HCT116 (cell line): ENCODE data around the gene C2orf74. TPM values are rescaled to one million over a fixed set of nuclear protein-coding genes. Genes with fewer than 3 reads are reported as not detected.

Experiments used
- ATAC-seq: fragments of 200-7000 bp; cut with Tn5 transposase; 2 replicates; pipeline ENCODE4 v1.9.1; 2020; ENCODE audit warnings: mild to moderate bottlenecking, moderate library complexity
- BruUV-seq: library from RNA; stranded (reverse); fragments of 400-500 nt; replicated peaks from 2 replicates; lab custom pipeline; 2021; lab: Mats Ljungman, UMichigan
- CTCF ChIA-PET: fragments of 300-600 bp; sonication (Branson Sonifier 250); formaldehyde crosslinking; loops from one replicate; lab custom pipeline; 2021; ENCODE audit warnings: antibody characterized with exemption; lab: Charles Lee
- POLR2A ChIA-PET: fragments of 300-600, 350-600 bp; sonication (Branson Sonifier 250); formaldehyde crosslinking; loops from one replicate; lab custom pipeline; 2021; ENCODE audit warnings: antibody characterized with exemption; lab: Charles Lee
- RAD21 ChIA-PET, 2 experiments: fragments of 300-600 bp; sonication (Branson Sonifier 250); formaldehyde crosslinking; loops; one replicate each; lab custom pipeline; 2023; ENCODE audit warnings: low total read pairs in 2 of 2; ENCODE audit not compliant: uncharacterized antibody in 2 of 2, unreplicated experiment in 2 of 2, low non-redundant PET in 1 of 2; lab: Charles Lee
- DNase-seq: peaks from one replicate; pipeline ENCODE4 v3.0.0-alpha.2; 2010; ENCODE audit warnings: low read depth, low spot score
- H2AFZ ChIP-seq: fragments of 200-600 bp; shearing (Covaris generic), sonication (generic); 2 replicates; pipeline ENCODE4 v1.6.1; 2017; ENCODE audit warnings: low read depth, mixed run types, mixed read lengths, antibody characterized with exemption, low read length; ENCODE audit not compliant: poor library complexity, severe bottlenecking
- H3K27ac ChIP-seq: 2 replicates; pipeline ENCODE4 v1.5.1; 2012; ENCODE audit warnings: low read depth, low read length
- H3K27me3 ChIP-seq: fragments of 200-600 bp; sonication (generic); 2 replicates; pipeline ENCODE4 v1.6.1; 2016; ENCODE audit warnings: mixed run types, low read length, mixed read lengths; ENCODE audit not compliant: insufficient read depth
- H3K36me3 ChIP-seq, 2 experiments: fragments of 200-500 bp in 1 of 2; fragments of 200-600 bp in 1 of 2; sonication (Bioruptor generic) in 1 of 2; sonication (generic) in 1 of 2; 2 replicates each; pipeline versions ENCODE4 v1.5.1 to v1.6.1; 2014 to 2016; ENCODE audit warnings: low read length in 2 of 2, inconsistent platforms in 1 of 2, mixed read lengths in 1 of 2, mixed run types in 1 of 2; ENCODE audit not compliant: insufficient read depth in 2 of 2, control insufficient read depth in 1 of 2
- H3K4me1 ChIP-seq, 2 experiments: fragments of 200-600 bp in 1 of 2; sonication (generic) in 1 of 2; 2 replicates each; pipeline versions ENCODE4 v1.5.1 to v1.6.1; 2012 to 2017; ENCODE audit warnings: low read length in 2 of 2, inconsistent platforms in 1 of 2, mild to moderate bottlenecking in 1 of 2, mixed read lengths in 1 of 2, mixed run types in 1 of 2, moderate library complexity in 1 of 2; ENCODE audit not compliant: insufficient read depth in 2 of 2, control insufficient read depth in 1 of 2
- H3K4me2 ChIP-seq: fragments of 200-600 bp; sonication (generic); 2 replicates; pipeline ENCODE4 v1.6.1; 2017; ENCODE audit warnings: mixed run types, low read length, mixed read lengths
- H3K4me3 ChIP-seq, 2 experiments: fragments of 200-600 bp in 1 of 2; sonication (generic) in 1 of 2; replicated peaks in 1 of 2; 2 replicates each; pipeline ENCODE4 v1.5.1; 2011 to 2016; ENCODE audit warnings: low read length in 2 of 2, control low read depth in 1 of 2, low read depth in 1 of 2, mild to moderate bottlenecking in 1 of 2, mixed read lengths in 1 of 2, mixed run types in 1 of 2
- H3K79me2 ChIP-seq: fragments of 200-600 bp; sonication (generic); 2 replicates; pipeline ENCODE4 v1.6.1; 2017; ENCODE audit warnings: mild to moderate bottlenecking, mixed run types, low read length, moderate library complexity, mixed read lengths; ENCODE audit not compliant: insufficient read depth
- H3K9ac ChIP-seq: fragments of 200-600 bp; sonication (generic); 2 replicates; pipeline ENCODE4 v1.6.1; 2016; ENCODE audit warnings: low read length, mixed read lengths
- H3K9me2 ChIP-seq: fragments of 200-600 bp; sonication (generic), shearing (Covaris generic); 2 replicates; pipeline ENCODE4 v1.6.1; 2017; ENCODE audit warnings: mixed run types, mild to moderate bottlenecking, moderate library complexity; ENCODE audit not compliant: insufficient read depth
- H3K9me3 ChIP-seq, 2 experiments: fragments of 200-500 bp in 1 of 2; fragments of 200-600 bp in 1 of 2; sonication (Bioruptor generic) in 1 of 2; sonication (generic) in 1 of 2; 2 replicates each; pipeline ENCODE4 v1.6.1; 2014 to 2017; ENCODE audit warnings: low read length in 2 of 2, mixed read lengths in 2 of 2, inconsistent platforms in 1 of 2, low read depth in 1 of 2, mild to moderate bottlenecking in 1 of 2, mixed run types in 1 of 2, moderate library complexity in 1 of 2; ENCODE audit not compliant: control insufficient read depth in 1 of 2, insufficient read depth in 1 of 2
- H4K20me1 ChIP-seq: fragments of 200-600 bp; sonication (generic), shearing (Covaris generic); 2 replicates; pipeline ENCODE4 v1.6.1; 2017; ENCODE audit warnings: mixed run types, mild to moderate bottlenecking, moderate library complexity; ENCODE audit not compliant: insufficient read depth
- ATF3 ChIP-seq: IDR thresholded peaks from 2 replicates; pipeline ENCODE4 v1.6.1; 2012
- CBX3 ChIP-seq: IDR thresholded peaks from 2 replicates; pipeline ENCODE4 v1.6.1; 2012; ENCODE audit warnings: low read depth
- CTCF ChIP-seq, 3 experiments: fragments of 200-600 bp in 1 of 3; sonication (generic) in 1 of 3; IDR thresholded peaks in 2 of 3; conservative IDR thresholded peaks in 1 of 3; 2 replicates each; pipeline ENCODE4 v1.5.1; 2012 to 2017; ENCODE audit warnings: low read depth in 2 of 3, low read length in 2 of 3, antibody characterized with exemption in 1 of 3, borderline replicate concordance in 1 of 3, control low read depth in 1 of 3, mild to moderate bottlenecking in 1 of 3, mixed read lengths in 1 of 3, mixed run types in 1 of 3, moderate library complexity in 1 of 3; ENCODE audit not compliant: insufficient read depth in 1 of 3
- EGR1 ChIP-seq: IDR thresholded peaks from 2 replicates; pipeline ENCODE4 v1.6.1; 2012; ENCODE audit warnings: low read depth
- ELF1 ChIP-seq: IDR thresholded peaks from 2 replicates; pipeline ENCODE4 v1.6.1; 2012; ENCODE audit warnings: low read depth, borderline replicate concordance
- EZH2 ChIP-seq: fragments of 200-600 bp; sonication (generic); IDR thresholded peaks from 2 replicates; pipeline ENCODE4 v1.6.1; 2017; ENCODE audit warnings: antibody characterized with exemption, mixed run types
- FOSL1 ChIP-seq: IDR thresholded peaks from 2 replicates; pipeline ENCODE4 v1.6.1; 2012; ENCODE audit warnings: low read depth
- POLR2A ChIP-seq: IDR thresholded peaks from 2 replicates; pipeline ENCODE4 v1.7.0; 2011; ENCODE audit warnings: borderline replicate concordance; ENCODE audit not compliant: insufficient read depth, insufficient read length; ENCODE audit errors: extremely low read depth
- REST ChIP-seq: IDR thresholded peaks from 2 replicates; pipeline ENCODE4 v1.6.1; 2012; ENCODE audit warnings: low read depth
- SIN3A ChIP-seq: IDR thresholded peaks from 2 replicates; pipeline ENCODE4 v1.6.1; 2012; ENCODE audit warnings: low read depth
- SP1 ChIP-seq: IDR thresholded peaks from 2 replicates; pipeline ENCODE4 v1.6.1; 2012; ENCODE audit warnings: low read depth
- SRF ChIP-seq: IDR thresholded peaks from 2 replicates; pipeline ENCODE4 v1.6.1; 2012; ENCODE audit warnings: low read depth
- TCF7L2 ChIP-seq: IDR thresholded peaks from 2 replicates; pipeline ENCODE4 v1.7.0; 2011; ENCODE audit warnings: borderline replicate concordance, inconsistent platforms; ENCODE audit not compliant: insufficient read depth, insufficient read length; ENCODE audit errors: extremely low read depth
- YY1 ChIP-seq: IDR thresholded peaks from 2 replicates; pipeline ENCODE4 v1.6.1; 2011; ENCODE audit warnings: low read length, low read depth, moderate library complexity, mild to moderate bottlenecking; ENCODE audit not compliant: insufficient replicate concordance; ENCODE audit errors: extremely low read depth
- ZFX ChIP-seq: fragments of 450-650 bp; IDR thresholded peaks from 2 replicates; pipeline ENCODE4 v1.6.1; 2017
- ZNF274 ChIP-seq: fragments of 200-500 bp; sonication (Bioruptor generic); IDR thresholded peaks from 2 replicates; pipeline ENCODE4 v1.6.1; 2014; ENCODE audit warnings: mild to moderate bottlenecking, low read depth, low read length, inconsistent platforms
- intact Hi-C: fragments of 100-400 bp; cut with micrococcal nuclease; formaldehyde crosslinking; loops from 2 replicates; pipeline ENCODE4 v1.10.0; 2022
- total RNA-seq: library from RNA; stranded (reverse); gene quantifications from one replicate; pipeline ENCODE4 v1.2.1, GENCODE V29; 2021; ENCODE audit not compliant: unreplicated experiment

C2orf74 gene
- total RNA-seq, 1 experiment from 2014 or later: not detected

GRCh38 chr2:61167579-61167978, 5.6 kb downstream of the C2orf74 start:
- POLR2A ChIA-PET: no interaction called here
- ATAC-seq (no peak), DNase-seq (no peak)
- no peak overlapping the region for H3K4me3 ChIP-seq
- RAD21 ChIA-PET: interaction anchor here in 1 of 2 experiments (0.7 kb wide), 1 partner anchor 102 kb away, joined by 3 read pairs; the partner anchor contains the start of gene SANBR
- no peaks in the 10 kb centered on the region for H3K27me3 ChIP-seq
- intact Hi-C loops: no loop called here
- no peak for TF ChIP-seq REST
- no peak for TF ChIP-seq SP1
- no peak for TF ChIP-seq SRF
- TF ChIP-seq ATF3: no peak
- TF ChIP-seq EZH2: no peak
- TF ChIP-seq EGR1: no peak
- no peak for TF ChIP-seq TCF7L2
- TF ChIP-seq CBX3: no peak
- no peak for TF ChIP-seq SIN3A
- TF ChIP-seq POLR2A: no peak
- TF ChIP-seq FOSL1: no peak
- TF ChIP-seq ZFX: no peak
- no peak for TF ChIP-seq YY1
- TF ChIP-seq ZNF274: no peak
- TF ChIP-seq ELF1: no peak
- no peak for TF ChIP-seq CTCF (IDR thresholded peaks at IDR 0.05 in 2 of 3, conservative IDR thresholded peaks at IDR 0.05 in 1 of 3; ENCODE audit: borderline replicate concordance in 1 of 3, insufficient read depth in 1 of 3, low read depth in 2 of 3, low read length in 2 of 3)
- TF ChIP-seq, all 23 proteins: peak for 0
- no peaks in the 10 kb centered on the region for H3K79me2 ChIP-seq
- peak overlapping the region; percentile 42 for H2AFZ ChIP-seq
- no peaks in the 10 kb centered on the region for H4K20me1 ChIP-seq
- no peaks in the 10 kb centered on the region for H3K4me1 ChIP-seq
- H3K36me3 ChIP-seq: no peaks in the 10 kb centered on the region
- H3K9ac ChIP-seq: no peak overlapping the region
- no peaks in the 10 kb centered on the region for H3K9me2 ChIP-seq
- H3K4me2 ChIP-seq: no peak overlapping the region
- no TSS peak for BruUV-seq
- H3K27ac ChIP-seq: no peak overlapping the region
- peaks cover 0 to 3% of the 10 kb centered on the region in 2 experiments; a peak in 1 of 4 replicates for H3K9me3 ChIP-seq
- CTCF ChIA-PET: no interaction called here
